GM13977 (cell line): ENCODE data around the gene ARHGAP10.

Source experiments
- DNase-seq: peaks from one replicate; pipeline ENCODE4 v3.0.0; 2012; ENCODE audit warnings: low spot score
- in situ Hi-C: fragments of 300-500 bp; cut with MboI; formaldehyde crosslinking; loops from one replicate; pipeline ENCODE4 v1.12.0; 2022; ENCODE audit warnings: low sequenced_read_pairs, low pct_unique_long_range_greater_than_20kb, mixed read lengths, inconsistent platforms; ENCODE audit not compliant: unreplicated experiment
- TF ChIP-seq, protein P1 (sequence below): IDR thresholded peaks from 2 replicates; pipeline ENCODE4 v1.5.1; 2012; ENCODE audit warnings: mild to moderate bottlenecking, control low read depth; ENCODE audit not compliant: insufficient read depth; ENCODE audit errors: extremely low read depth, missing control alignments

Gene ARHGAP10

DNA sequence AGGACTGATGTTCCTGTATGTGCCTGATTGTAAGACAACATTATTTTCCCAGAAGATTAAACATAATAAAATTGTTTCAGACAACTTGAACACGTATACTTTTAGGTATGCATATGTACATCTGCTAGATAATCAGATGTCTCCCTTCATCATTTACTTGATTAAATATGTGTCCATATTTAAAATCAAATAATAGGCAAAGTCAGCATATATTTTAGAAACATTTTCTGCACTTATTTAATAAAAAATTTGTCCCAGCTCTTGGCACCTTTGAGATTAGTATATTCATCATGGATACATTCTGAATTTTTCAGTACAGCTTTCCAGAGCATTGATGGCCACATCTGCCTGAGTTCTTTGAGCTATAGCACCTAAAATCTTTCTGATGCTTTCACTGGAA lies 106.0 kb downstream of the ARHGAP10 start:
- in situ Hi-C loops = no loop called here
- TF ChIP-seq, protein P1, sequence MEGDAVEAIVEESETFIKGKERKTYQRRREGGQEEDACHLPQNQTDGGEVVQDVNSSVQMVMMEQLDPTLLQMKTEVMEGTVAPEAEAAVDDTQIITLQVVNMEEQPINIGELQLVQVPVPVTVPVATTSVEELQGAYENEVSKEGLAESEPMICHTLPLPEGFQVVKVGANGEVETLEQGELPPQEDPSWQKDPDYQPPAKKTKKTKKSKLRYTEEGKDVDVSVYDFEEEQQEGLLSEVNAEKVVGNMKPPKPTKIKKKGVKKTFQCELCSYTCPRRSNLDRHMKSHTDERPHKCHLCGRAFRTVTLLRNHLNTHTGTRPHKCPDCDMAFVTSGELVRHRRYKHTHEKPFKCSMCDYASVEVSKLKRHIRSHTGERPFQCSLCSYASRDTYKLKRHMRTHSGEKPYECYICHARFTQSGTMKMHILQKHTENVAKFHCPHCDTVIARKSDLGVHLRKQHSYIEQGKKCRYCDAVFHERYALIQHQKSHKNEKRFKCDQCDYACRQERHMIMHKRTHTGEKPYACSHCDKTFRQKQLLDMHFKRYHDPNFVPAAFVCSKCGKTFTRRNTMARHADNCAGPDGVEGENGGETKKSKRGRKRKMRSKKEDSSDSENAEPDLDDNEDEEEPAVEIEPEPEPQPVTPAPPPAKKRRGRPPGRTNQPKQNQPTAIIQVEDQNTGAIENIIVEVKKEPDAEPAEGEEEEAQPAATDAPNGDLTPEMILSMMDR = no peak
- no peak for DNase-seq

DNA sequence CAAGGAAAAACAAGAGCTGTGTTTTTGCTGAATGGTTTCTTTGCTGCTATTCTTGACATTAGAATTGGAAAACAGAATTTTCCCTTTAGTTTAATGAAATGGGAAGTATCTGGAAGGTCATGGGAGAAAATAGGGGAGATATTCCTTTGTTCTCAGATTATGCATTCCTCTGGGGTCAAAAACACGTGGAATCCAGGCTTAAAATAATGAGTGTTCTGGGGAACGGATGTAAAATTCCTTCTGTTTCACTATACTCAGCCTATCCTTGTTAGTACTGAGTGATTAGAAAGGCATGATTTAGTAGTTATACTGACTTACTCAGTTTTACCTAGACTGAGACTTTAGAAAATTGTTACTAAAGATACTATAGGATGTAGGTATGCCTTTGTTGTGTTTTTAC lies 107.3 kb downstream of the ARHGAP10 start:
- DNase-seq = no peak
- TF ChIP-seq, protein P1 = no peak
- in situ Hi-C loops = no loop called here

DNA sequence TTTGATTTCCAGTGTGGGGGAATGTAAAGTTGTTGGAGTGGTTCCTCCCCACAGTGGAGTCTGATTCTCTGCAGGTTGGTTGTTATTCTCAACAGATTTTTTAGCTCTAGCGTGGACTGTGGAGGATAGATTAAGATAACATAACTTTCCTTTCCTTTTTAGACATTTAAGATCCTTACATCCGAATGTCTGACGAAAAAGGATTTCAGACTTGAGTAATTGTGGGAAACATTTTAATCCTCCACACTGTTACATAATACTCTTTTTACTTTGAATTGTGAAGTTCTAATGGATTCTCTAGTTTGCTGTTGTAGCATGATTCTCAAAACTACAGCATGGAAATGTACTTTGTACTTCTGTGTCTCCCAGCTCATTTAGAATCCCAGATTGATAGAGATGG lies 107.8 kb downstream of the ARHGAP10 start:
- in situ Hi-C loops = no loop called here
- TF ChIP-seq, protein P1 = no peak
- DNase-seq = no peak

DNA sequence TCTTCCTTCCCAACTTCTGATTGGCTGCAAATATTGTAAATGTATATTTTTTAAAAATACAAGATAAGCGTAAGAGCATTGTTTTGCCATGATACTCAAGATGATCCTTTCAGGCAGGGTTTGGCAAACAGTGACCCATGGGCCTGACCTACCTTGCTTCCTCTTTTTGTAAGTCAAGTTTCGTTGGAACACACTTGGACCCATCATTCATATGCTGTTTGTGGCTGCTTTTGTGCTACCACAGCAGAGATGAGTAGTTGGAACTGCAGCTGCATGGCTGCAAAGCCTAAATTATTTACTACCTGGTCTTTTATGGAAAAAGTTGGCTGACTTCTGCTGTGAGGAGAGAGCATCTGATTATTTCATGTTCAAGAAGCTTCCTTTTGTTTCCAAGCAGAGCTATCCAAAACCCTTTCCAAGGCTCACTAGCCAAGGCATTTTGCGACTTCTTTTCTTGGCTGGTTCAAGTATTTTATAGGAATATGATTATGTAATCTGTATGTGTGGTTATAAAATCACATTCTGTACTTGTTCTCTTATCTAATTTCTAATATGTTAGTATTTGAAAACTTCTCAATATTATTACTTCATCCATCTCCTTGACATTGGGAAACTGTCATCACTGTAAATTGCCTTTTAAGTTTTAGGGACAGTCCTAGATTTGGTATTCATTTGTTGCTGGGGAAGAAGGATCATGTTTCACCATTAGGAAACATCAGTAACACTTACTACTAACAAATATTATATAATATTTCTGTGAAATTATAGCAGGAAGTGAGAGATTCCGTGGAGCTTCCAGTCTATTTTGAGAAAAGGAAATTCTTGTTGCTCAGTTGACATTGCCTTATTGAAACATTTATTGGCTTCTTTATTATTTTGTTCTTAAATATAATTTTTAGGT lies 109.2 kb downstream of the ARHGAP10 start:
- in situ Hi-C loops = no loop called here
- no peak for DNase-seq
- TF ChIP-seq, protein P1 = no peak

DNA sequence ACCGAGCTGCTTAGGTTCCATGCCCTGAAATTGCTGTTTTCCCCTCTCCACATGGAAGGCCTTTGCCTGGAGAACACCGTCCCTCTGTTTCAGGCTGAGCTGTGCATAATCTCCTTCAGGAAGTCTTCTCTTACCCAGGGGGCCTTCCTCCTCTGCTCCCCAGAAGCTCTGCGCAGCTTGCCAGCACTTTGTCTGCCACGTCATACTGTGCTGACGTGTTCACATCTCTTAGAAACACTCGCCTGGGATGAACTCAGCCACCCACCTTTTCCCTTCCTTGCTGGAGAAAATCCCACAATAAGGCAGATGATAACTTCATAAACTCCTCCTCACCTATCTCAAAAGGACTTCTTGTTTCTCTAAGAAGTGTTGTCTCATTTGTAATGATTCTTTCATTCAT lies 110.7 kb downstream of the ARHGAP10 start:
- no peak for DNase-seq
- in situ Hi-C loops = no loop called here
- TF ChIP-seq, protein P1 = no peak

DNA sequence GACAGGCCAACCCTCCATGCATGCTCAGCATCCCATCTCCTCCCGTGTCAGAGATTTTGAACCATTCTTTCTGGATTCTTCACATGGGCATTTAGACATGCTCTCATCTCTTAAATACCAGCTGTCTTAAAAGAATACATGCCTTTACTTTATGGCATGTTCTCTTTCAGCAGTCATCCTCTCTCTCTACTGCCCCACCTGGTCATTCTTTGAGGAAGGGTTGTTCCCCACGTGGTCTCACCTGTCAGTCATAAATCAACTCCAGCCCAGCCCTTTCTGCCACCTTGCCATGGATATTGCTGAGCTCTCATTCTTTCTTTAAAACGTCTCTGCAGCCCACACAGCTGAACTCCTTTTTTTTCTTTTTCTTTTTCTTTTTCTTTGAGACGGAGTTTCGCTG lies 111.3 kb downstream of the ARHGAP10 start:
- in situ Hi-C loops = no loop called here
- TF ChIP-seq, protein P1 = peak; percentile 42
- DNase-seq = peak; percentile 25
